AML-193 (cell line): ENCODE results near the gene IGF2BP3.

ENCODE experiments used
- DNase-seq, 2 experiments: peaks; one replicate each; lab custom pipeline; 2025; lab: John Stamatoyannopoulos, UW

Gene IGF2BP3

GRCh38 chr7:23261843-23262452 lies 208.3 kb downstream of the IGF2BP3 start:
- DNase-seq = peak; percentile 37 to 49

DNA sequence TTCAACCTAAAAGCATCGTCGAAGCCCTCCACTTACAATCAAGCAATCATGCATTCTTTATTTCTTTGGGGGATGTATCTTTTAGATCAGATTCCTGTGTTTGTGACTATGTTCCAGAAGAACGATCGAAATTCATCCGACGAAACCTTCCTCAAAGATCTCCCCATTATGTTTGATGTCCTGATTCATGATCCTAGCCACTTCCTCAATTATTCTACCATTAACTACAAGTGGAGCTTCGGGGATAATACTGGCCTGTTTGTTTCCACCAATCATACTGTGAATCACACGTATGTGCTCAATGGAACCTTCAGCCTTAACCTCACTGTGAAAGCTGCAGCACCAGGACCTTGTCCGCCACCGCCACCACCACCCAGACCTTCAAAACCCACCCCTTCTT lies 209.9 kb downstream of the IGF2BP3 start:
- DNase-seq = no peak
